B cell (primary cell): Measurements from ENCODE around the gene GLP2R.

Experiments
- CTCF ChIP-seq: fragments of 200-600 bp; IDR thresholded peaks from one replicate; pipeline ENCODE4 v1.8.0; 2022; ENCODE audit warnings: antibody characterized with exemption, mild to moderate bottlenecking
- EZH2 ChIP-seq: IDR thresholded peaks from 2 replicates; pipeline ENCODE4 v1.6.1; 2012; ENCODE audit warnings: borderline replicate concordance, low read depth, mild to moderate bottlenecking, moderate library complexity, low read length; ENCODE audit not compliant: insufficient read depth, poor library complexity, severe bottlenecking

GRCh38 chr17:9941305-9941704 lies 115.6 kb downstream of the GLP2R start:
- TF ChIP-seq CTCF = no peak
- TF ChIP-seq EZH2 = no peak
